Measurements from ENCODE around the gene GPR161.
"Not testable (repeated sequence)": the region's sequence is repeated elsewhere in the genome, so short reads cannot be mapped to it uniquely, and the experiment has no call there.

GPR161 gene

DNA sequence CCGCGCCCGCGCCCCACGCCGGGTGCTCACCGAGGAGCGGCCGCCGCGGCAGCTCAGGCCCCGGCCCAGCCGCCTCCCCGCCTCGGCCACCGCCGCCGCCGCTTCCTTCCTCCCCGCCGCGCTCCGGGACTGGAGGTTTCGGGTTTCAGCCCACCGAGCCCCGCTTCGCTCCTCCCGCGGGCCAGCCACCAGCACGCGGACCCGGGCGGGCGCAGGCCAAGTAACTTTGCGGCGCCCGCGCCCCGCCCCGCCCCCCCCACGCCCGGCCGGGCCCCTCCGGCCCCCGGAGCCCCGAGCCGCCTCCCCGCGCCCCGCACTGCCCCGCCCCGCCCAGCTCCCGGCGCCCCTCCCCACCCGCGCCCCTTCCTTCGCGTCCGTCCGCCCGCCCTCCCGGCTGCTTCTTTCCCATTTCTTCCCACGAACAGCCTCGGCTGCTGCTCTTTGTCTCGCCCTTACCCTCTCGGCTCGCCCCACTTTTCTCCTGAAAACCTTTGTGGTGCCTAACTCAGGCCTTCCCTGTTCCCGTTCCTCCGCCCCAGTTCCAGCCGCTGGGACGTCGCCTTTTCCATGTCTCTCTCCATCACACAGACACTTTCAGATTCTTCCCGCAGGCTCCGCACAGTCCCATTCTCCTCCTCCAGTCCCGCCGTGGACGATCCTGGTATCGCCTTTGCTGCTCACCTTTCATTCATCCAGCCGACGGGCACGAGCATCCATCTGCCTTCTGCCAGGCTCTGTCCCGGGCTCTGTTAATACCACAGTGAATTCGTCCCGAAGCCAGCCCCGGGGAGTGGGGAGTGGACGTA lies at the start of gene GPR161:
Gene GPR161 (minus strand): TSS at position 222 of the 806 bp plus-strand sequence. CDS start 32,080 bp downstream, outside the sequence.
- DNase-seq (ENCODE audit: low read depth): no peak

GRCh38 chr1:168181063-168181720 lies 44.5 kb upstream of the GPR161 start:
- DNase-seq (ENCODE audit: low read depth): not testable (repeated sequence)

DNA sequence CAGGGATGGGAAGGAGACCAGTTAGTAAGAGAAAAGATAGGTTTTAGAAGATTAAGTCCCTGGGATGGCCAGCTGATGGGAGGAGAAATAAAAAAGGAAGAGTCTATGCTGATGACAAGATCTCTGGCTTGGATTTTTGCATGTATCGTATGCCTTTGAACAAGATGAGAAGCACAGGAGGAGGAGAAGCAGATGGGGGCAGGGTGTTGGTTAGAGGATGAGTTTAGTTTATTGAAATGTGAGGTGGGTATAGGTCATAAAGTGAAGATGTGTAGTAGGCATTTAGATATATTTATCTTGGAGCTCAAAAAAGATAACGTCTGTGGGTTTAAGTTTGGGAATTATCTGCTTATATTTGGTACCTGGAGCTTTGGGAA lies 43.4 kb upstream of the GPR161 start:
- no peak for DNase-seq (ENCODE audit: low read depth)

GRCh38 chr1:168179438-168180147 lies 42.9 kb upstream of the GPR161 start:
- DNase-seq (ENCODE audit: low read depth): no peak

DNA sequence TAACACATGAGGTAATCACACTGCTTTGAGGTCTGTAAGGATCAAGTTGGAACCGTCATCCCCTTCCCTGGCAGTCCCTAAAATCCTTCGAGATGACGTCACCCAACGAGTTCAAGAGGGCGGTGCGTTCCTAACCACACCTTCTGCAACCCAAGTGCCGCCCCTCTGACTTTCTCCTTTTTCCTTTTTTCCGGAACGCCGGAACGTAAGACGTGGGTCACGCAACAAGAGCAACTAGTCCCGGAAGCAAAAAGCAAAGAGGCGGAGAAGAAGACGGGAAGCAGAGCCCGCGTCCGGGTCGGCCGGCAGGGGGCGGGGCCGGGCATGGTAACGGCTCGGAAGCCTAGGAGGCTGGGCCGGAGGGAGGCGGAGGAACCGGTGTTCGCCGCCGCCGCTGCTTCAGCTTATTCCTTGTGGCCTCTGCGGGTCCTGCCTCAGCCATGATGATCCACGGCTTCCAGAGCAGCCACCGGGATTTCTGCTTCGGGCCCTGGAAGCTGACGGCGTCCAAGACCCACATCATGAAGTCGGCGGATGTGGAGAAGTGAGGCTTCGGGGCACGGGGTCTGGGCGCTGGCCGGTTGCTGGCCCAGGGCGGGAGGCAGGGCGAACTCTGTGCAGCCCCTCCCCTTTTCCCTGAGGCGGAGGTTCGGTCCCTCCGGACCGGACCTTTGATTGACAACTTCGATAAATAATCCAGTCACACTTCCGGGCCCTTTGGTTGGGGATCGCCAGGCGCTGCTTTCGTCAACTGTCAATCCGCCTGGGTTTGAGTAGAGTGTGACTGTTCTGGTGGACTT lies 42.1 kb upstream of the GPR161 start, which contains the start of gene TIPRL:
Gene TIPRL (plus strand): TSS at position 325 of the 800 bp plus-strand sequence. CDS start 116 bp downstream, at position 441.
- peak; percentile 98 for DNase-seq (ENCODE audit: low read depth)

GRCh38 chr1:168178227-168178637 lies 41.5 kb upstream of the GPR161 start:
- no peak for DNase-seq (ENCODE audit: low read depth)

- no peak for DNase-seq (ENCODE audit: low read depth)
Measured at GRCh38 chr1:168172250-168172915, 35.7 kb upstream of the GPR161 start.

DNA sequence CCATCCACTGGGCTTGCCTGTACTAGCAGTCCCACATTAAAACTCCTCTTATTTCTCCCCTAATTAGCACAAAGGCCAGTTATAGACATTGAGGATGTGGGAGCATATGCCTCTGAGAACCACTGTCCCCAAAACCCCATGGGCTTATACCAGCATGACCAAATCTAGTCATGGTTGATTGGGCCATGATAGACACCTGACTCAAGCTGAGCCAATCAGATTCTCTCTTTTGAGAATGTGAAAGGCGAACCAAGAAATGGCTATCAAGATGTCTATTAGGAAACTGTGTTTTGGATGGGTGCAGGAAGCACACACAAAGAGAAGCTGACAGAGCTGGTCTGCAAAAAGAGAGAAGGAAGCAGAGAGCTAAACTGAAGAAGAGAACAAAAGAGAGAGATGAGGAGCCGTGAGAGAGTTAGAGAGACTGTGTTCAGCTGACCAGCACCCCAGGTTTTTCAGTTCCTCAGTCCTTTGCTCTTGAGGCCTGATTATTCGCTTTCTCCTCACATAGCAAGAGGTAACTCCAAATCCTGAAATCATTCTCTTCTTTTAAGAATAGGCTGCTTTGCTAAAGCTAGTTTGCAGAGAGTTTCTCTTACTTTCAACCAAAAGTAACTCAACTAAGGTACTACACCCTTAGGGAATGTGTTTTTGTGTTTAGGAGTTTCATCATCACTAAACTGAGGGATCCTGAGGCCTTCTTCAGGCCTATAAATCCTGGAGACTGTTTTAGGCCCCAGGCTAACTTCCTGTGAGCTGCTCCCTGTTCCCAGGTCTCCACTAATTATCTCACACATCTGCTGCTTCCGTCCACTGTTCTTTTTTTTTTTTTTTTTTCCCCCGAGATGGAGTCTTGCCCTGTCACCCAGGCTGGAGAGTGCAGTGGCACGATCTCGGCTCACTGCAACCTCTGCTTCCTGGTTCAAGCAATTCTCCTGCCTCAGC lies 34.1 kb upstream of the GPR161 start:
- no peak for DNase-seq (ENCODE audit: low read depth)

- DNase-seq (ENCODE audit: low read depth): no peak
Measured at GRCh38 chr1:168167806-168168205, 31.1 kb upstream of the GPR161 start.

DNA sequence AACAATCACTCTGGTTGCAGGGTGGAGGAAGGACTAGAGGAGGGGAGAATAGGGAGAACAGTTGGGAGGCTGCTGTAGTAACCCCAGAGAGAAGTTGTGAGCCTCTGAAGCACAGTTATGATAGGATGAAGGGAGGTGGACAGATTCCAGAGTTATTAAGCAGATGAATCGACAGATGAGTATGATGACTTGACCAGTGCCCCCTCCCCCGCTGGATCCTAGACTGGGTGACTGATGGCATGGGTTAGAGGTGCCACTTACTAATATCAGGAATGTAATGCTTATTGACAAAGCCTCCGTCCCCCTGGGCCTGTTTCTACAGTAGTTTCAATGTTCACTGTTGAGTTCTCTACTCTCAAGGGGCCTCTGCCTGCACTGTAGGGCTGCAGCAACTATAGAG lies 28.0 kb upstream of the GPR161 start:
- no peak for DNase-seq (ENCODE audit: low read depth)

DNA sequence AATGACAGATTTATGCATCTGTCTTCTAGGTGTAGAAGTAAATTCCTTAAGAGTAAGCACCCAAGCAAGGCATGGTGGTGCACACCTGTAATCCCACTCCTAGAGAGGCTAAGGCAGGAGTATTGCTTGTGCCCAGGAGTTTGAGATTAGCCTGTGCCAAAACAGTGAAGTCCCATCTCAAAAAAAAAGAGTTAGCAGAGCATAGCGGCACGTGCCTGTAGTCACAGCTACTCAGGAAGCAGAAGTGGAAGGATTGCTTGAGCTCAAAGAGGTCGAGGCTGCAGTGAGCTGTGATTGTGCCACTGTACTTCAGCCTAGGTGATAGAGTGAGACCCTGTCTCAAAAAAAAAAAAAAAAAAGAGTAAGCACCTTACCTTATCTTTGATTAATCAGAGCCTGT lies 26.9 kb upstream of the GPR161 start:
- DNase-seq (ENCODE audit: low read depth): no peak

DNA sequence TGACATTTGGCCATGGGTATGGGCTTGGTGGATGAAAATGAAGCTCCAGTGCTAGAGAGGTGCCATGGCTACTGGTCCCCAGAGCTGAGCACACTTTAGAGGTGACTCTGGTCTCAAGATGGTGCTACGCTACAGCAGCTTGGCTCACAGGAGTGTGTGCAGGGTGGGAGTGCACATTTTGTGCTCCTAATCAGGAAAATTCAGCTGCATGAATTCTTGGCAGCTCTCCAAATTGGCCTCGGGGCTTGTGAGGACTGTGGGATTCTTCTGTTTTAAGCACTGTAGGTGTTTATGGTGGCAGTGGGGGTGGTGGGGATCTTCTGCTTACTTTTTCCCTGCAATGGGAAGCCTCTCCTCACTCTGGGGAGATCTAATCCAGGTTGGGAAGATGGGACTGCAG lies 24.7 kb upstream of the GPR161 start:
- DNase-seq (ENCODE audit: low read depth): no peak

DNA sequence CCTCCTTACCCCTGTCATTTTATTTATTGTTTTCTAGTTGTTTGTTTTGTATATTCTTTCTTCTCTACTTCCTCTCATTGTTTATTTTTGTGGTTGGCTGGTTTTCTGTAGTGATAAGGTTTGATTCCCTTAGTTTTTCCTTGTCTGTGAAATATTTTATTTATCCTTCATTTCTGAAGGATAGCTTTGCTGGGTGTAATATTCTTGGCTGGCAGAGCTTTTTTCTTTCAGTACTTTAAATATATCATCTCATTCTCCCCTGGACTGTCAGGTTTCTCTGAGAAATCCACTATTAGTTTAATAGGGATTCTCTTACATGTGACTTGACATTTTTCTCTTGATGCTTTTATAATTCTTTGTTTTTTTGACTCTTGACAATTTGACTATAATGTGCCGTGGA lies 23.2 kb upstream of the GPR161 start:
- no peak for DNase-seq (ENCODE audit: low read depth)

- no peak for DNase-seq (ENCODE audit: low read depth)
Measured at GRCh38 chr1:168159251-168159650, 22.5 kb upstream of the GPR161 start.

GRCh38 chr1:168157638-168158037 lies 20.9 kb upstream of the GPR161 start:
- DNase-seq (ENCODE audit: low read depth): no peak

GRCh38 chr1:168155910-168156309 lies 19.2 kb upstream of the GPR161 start:
- DNase-seq (ENCODE audit: low read depth): no peak

- DNase-seq (ENCODE audit: low read depth): not testable (repeated sequence)
Measured at GRCh38 chr1:168154707-168155106, 18.0 kb upstream of the GPR161 start.

GRCh38 chr1:168151935-168152334 lies 15.2 kb upstream of the GPR161 start:
- no peak for DNase-seq (ENCODE audit: low read depth)

- DNase-seq (ENCODE audit: low read depth): no peak
Measured at GRCh38 chr1:168150283-168150682, 13.6 kb upstream of the GPR161 start.

- no peak for DNase-seq (ENCODE audit: low read depth)
Measured at GRCh38 chr1:168148916-168149315, 12.2 kb upstream of the GPR161 start.
